IPS DF 6.9 (cell line): ENCODE results near the gene LTBP1.

Experiments used
- DNase-seq: peaks from one replicate; pipeline ENCODE4 v3.0.0-alpha.2; 2013; ENCODE audit warnings: low read depth, low spot score
- H3K27ac ChIP-seq: one replicate; pipeline ENCODE4 v1.5.1; 2013; ENCODE audit warnings: low read length, control low read depth
- H3K27me3 ChIP-seq: 2 replicates; pipeline ENCODE4 v1.6.1; 2013; ENCODE audit warnings: mild to moderate bottlenecking, low read length; ENCODE audit not compliant: control insufficient read depth, insufficient read depth
- H3K36me3 ChIP-seq: 2 replicates; pipeline ENCODE4 v1.6.1; 2013; ENCODE audit warnings: low read length; ENCODE audit not compliant: control insufficient read depth, insufficient read depth
- H3K4me1 ChIP-seq: 2 replicates; pipeline ENCODE4 v1.6.1; 2013; ENCODE audit warnings: low read length; ENCODE audit not compliant: control insufficient read depth, insufficient read depth
- H3K4me3 ChIP-seq: 2 replicates; pipeline ENCODE4 v1.5.1; 2013; ENCODE audit warnings: mild to moderate bottlenecking, low read length
- H3K9me3 ChIP-seq: 2 replicates; pipeline ENCODE4 v1.6.1; 2013; ENCODE audit warnings: low read length, inconsistent platforms; ENCODE audit not compliant: control insufficient read depth, insufficient read depth
- WGBS: extraction: QIAGEN DNeasy Blood & Tissue Kit; methylation state at CpG from one replicate; pipeline ENCODE4 v1.1.7; 2013; ENCODE audit warnings: mixed read lengths, missing lambda C conversion rate; ENCODE audit not compliant: insufficient read length, insufficient coverage; 5-methylcytosine and 5-hydroxymethylcytosine counted together

Gene LTBP1

DNA sequence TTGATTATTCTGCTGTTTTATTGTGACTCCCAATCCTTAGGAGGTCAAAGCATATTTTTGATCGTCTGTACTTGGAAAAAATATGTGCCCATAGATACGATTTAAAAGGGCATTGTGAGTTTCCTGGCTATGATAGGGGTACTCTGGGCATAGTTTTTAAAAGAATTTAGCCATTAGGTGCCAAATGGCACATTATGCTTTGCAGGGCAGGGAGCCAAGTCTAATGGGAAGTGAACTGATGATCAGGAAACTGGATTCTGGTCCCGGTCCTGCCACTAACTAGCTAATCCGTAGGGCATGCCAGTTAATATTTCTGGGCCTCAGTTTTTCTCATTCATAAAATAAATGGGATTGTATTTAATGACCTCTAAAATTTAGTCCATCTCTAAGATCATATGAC, 189.3 kb downstream of the LTBP1 start:
- no CpG with 5 or more reads among the region's 4 CpGs for WGBS

GRCh38 chr2:33136566-33136965, 189.8 kb downstream of the LTBP1 start:
- H3K4me3 ChIP-seq = no peak overlapping the region
- H3K9me3 ChIP-seq = no peaks in the 10 kb centered on the region
- no peaks in the 10 kb centered on the region for H3K36me3 ChIP-seq
- H3K27ac ChIP-seq = no peak overlapping the region
- no peaks in the 10 kb centered on the region for H3K4me1 ChIP-seq
- no peak for DNase-seq
- WGBS = no CpG with 5 or more reads among the region's 1 CpG
- no peaks in the 10 kb centered on the region for H3K27me3 ChIP-seq

More for the DNA sequence above, 189.3 kb downstream of the LTBP1 start:
- Histone ChIP-seq H3K27me3 (no peaks in the 10 kb centered on the region), H3K9me3 (no peaks in the 10 kb centered on the region), H3K4me1 (no peaks in the 10 kb centered on the region), H3K36me3 (no peaks in the 10 kb centered on the region), H3K27ac (no peak overlapping the region), H3K4me3 (no peak overlapping the region)
- DNase-seq = no peak

GRCh38 chr2:33137331-33137730, 190.6 kb downstream of the LTBP1 start:
- H3K9me3 ChIP-seq = no peaks in the 10 kb centered on the region
- H3K4me3 ChIP-seq = no peak overlapping the region
- H3K36me3 ChIP-seq = no peaks in the 10 kb centered on the region
- WGBS = no CpG with 5 or more reads among the region's 1 CpG
- H3K27me3 ChIP-seq = no peaks in the 10 kb centered on the region
- H3K4me1 ChIP-seq = no peaks in the 10 kb centered on the region
- no peak for DNase-seq
- no peak overlapping the region for H3K27ac ChIP-seq

- Histone ChIP-seq H3K4me3 (no peak overlapping the region), H3K27ac (no peak overlapping the region), H3K4me1 (no peaks in the 10 kb centered on the region), H3K9me3 (no peaks in the 10 kb centered on the region), H3K36me3 (no peaks in the 10 kb centered on the region), H3K27me3 (no peaks in the 10 kb centered on the region)
- WGBS = no CpG with 5 or more reads among the region's 4 CpGs
- DNase-seq = no peak
Measured at GRCh38 chr2:33139949-33140348, 193.2 kb downstream of the LTBP1 start.

- Histone ChIP-seq H3K4me1 (no peaks in the 10 kb centered on the region), H3K27me3 (no peaks in the 10 kb centered on the region), H3K9me3 (no peaks in the 10 kb centered on the region), H3K27ac (no peak overlapping the region), H3K4me3 (no peak overlapping the region), H3K36me3 (no peaks in the 10 kb centered on the region)
- no CpG with 5 or more reads among the region's 5 CpGs for WGBS
- DNase-seq = no peak
Measured at GRCh38 chr2:33141476-33141875, 194.7 kb downstream of the LTBP1 start.

DNA sequence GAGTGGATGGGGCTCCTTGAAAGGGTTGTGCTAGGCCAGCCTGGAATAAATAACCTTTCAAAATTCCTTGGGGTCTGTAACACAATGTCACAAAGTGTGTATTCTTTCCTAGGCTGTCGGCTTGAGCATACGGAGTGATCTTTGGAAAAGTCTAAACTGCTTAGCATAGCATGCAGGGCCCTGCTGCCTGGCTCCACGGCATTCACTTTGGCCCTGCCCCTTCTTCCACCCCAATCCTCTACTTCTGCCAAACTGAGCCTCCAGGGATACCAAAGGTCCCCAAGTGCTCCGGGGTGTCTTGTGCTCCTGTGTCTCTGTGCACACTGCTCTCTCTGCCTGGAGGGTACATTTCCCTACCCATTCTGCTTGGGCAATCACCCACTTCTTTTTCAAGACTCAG, 196.1 kb downstream of the LTBP1 start:
- Histone ChIP-seq H3K9me3 (no peaks in the 10 kb centered on the region), H3K36me3 (no peaks in the 10 kb centered on the region), H3K4me3 (no peak overlapping the region), H3K27ac (no peak overlapping the region), H3K27me3 (no peaks in the 10 kb centered on the region), H3K4me1 (no peaks in the 10 kb centered on the region)
- WGBS = no CpG with 5 or more reads among the region's 4 CpGs
- DNase-seq = no peak

DNA sequence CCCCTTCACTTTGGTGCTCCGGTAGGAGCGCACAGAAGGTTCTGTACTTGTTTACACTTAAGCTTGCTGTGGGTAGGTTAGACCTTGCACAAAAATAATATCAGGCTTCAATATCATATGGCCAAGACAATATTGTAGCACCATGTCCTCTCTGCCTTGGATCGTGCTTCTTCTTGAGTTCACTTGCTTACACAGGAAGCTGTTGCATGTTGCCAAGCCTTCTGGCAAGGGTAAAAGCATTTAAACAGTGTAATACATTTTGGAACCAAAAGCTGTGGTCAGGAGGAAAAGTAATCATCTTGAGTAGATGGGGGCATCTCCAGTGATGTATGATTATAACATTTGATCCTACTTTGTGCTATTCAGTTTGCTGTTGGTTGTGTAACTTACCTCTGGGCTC, 197.5 kb downstream of the LTBP1 start:
- Histone ChIP-seq H3K36me3 (no peaks in the 10 kb centered on the region), H3K4me3 (no peak overlapping the region), H3K27ac (no peak overlapping the region), H3K27me3 (no peaks in the 10 kb centered on the region), H3K9me3 (no peaks in the 10 kb centered on the region), H3K4me1 (no peaks in the 10 kb centered on the region)
- no peak for DNase-seq
- no CpG with 5 or more reads among the region's 3 CpGs for WGBS

DNA sequence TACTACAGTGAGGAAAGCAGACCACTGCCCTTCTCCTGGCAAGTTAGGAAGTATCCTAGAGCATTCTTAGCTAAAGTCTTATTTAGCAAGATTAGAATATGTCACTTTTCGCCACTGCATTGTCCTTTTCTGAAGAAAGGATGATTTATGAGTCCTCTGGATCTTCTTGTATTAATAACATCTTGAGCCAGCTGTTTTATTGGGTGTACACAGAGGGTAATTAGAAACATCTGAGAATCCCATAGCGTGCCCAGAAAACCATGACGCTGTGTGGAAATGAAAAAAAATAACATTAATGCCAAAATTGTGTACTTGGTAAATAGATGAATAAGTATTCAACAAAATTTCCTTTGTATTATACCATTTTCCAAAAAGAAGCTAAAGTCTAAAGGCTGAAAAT, 198.7 kb downstream of the LTBP1 start:
- H3K9me3 ChIP-seq = no peaks in the 10 kb centered on the region
- no peaks in the 10 kb centered on the region for H3K36me3 ChIP-seq
- no peak overlapping the region for H3K4me3 ChIP-seq
- no peaks in the 10 kb centered on the region for H3K4me1 ChIP-seq
- no peaks in the 10 kb centered on the region for H3K27me3 ChIP-seq
- no CpG with 5 or more reads among the region's 3 CpGs for WGBS
- H3K27ac ChIP-seq = no peak overlapping the region
- no peak for DNase-seq

DNA sequence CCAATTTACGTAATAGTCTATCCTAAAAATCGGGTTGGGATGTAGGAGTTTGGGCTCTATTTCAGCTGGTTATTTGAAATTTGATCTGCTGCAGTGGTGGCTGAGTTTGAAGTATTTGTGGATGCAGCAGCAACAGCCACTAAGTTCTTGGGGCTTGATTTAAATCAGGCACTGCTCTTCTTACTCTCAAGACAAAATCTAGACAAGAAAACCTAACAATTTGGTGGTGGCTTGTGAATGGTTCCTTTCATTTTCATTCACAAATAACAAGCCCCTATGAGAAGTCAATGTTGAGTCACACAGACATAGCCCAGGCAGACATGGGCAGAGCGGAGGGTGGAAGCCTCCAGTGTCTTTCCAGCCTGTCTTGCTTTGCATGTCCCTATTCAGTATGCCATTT, 199.3 kb downstream of the LTBP1 start:
- H3K27ac ChIP-seq = no peak overlapping the region
- no CpG with 5 or more reads among the region's 3 CpGs for WGBS
- H3K4me1 ChIP-seq = no peaks in the 10 kb centered on the region
- no peak for DNase-seq
- no peaks in the 10 kb centered on the region for H3K9me3 ChIP-seq
- H3K36me3 ChIP-seq = no peaks in the 10 kb centered on the region
- no peak overlapping the region for H3K4me3 ChIP-seq
- no peaks in the 10 kb centered on the region for H3K27me3 ChIP-seq

- Histone ChIP-seq H3K9me3 (no peaks in the 10 kb centered on the region), H3K4me3 (no peak overlapping the region), H3K27ac (no peak overlapping the region), H3K4me1 (no peaks in the 10 kb centered on the region), H3K36me3 (no peaks in the 10 kb centered on the region), H3K27me3 (no peaks in the 10 kb centered on the region)
- WGBS = no CpG with 5 or more reads among the region's 2 CpGs
- DNase-seq = no peak
Measured at GRCh38 chr2:33153008-33153407, 206.3 kb downstream of the LTBP1 start.

DNA sequence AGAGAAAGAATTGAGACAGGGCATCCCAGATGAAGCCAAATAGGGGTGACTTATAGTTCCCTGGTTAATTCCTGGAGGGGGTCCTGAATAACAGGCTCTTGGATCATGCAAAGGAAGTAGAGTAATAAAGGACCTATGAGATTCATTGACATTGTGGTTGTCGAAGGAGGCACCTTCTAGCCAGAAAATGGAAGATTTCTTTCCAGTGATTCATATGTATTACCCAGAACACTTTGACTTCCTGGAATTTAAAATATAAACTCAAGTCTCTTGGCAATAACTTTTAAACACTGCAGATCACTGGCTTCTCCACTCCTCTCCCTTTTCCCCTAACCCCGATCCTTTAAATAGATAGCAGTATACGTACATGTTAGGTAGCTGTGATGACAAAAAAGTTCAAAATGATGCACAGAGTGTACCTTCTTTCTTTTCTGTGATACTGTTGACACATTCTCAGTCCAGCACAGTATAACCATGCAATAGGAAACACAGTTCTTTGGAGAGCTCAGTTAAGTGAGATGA, 211.8 kb downstream of the LTBP1 start:
- Histone ChIP-seq H3K27ac (no peak overlapping the region), H3K4me3 (no peak overlapping the region), H3K9me3 (no peaks in the 10 kb centered on the region), H3K27me3 (no peaks in the 10 kb centered on the region), H3K36me3 (no peaks in the 10 kb centered on the region), H3K4me1 (no peaks in the 10 kb centered on the region)
- WGBS = no CpG with 5 or more reads among the region's 3 CpGs
- no peak for DNase-seq
